Left ventricle myocardium superior (tissue), 1 donor: ENCODE data around the gene XPNPEP1. TPM values are rescaled to one million over a fixed set of nuclear protein-coding genes. Genes with fewer than 3 reads are reported as not detected.

Experiments
- ATAC-seq: fragments of 200-7000 bp; cut with Tn5 transposase; one replicate; pipeline ENCODE4 v1.9.1; 2020; ENCODE audit warnings: mild to moderate bottlenecking, moderate library complexity
- DNase-seq: peaks from one replicate; pipeline ENCODE4 v3.0.0-alpha.2; 2020
- intact Hi-C: fragments of 100-400 bp; cut with micrococcal nuclease; formaldehyde crosslinking; loops from one replicate; pipeline ENCODE4 v1.11.0; 2022
- total RNA-seq: library from RNA; stranded (reverse); fragmentation: NEBNext Ultra II Directional; extraction: Animal tissue kit (Norgen Biotek cat#: 25700); gene quantifications from one replicate; pipeline ENCODE4 v1.2.1, GENCODE V29; 2021
- donor health status: DM: no; HTN: yes; CAD: no; lungs with severe emphysema.

XPNPEP1 gene
- total RNA-seq, 1 donor from 2014 or later = 36.4 TPM

DNA sequence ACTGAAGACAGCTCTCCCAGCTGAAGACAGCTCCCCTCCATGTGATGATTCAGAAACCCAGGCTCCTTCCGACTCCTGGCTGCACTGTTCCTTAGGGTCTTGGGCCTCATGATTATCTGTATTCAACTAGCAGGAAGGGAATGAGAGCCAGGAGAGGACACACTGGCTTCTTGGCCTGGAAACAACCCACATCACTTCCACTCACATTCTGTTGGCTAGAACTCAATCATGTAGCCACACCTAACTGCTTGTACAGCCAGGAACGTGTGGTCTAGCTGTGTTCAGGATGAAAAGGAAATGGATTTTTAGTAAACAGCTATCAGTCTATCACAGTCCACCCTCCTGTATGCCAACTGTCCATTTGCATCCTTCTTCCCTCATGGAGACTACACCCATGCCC, 30.5 kb upstream of the XPNPEP1 start:
- ATAC-seq = peak; percentile 68
- intact Hi-C loops = no loop called here
- DNase-seq = no peak

DNA sequence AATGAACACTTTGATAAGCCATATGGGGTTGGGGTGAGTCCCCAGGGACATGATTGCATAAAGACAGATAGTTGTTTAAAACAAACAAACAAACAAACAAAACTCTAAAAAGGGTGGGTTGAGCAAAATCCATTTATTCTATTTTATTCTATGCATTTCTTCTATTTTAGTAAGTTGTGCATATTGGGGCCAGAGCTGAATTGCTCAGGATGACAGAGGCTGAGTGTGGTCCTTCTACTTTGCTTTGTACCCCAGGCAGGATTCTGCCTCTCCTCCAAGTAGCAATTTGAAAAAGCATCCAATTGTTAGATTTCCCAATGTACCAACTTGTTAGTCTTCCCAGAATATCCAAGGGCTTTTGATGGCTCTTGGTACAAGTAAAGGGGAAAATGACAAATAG, 29.2 kb upstream of the XPNPEP1 start:
- ATAC-seq = no peak
- no peak for DNase-seq
- intact Hi-C loops = no loop called here

DNA sequence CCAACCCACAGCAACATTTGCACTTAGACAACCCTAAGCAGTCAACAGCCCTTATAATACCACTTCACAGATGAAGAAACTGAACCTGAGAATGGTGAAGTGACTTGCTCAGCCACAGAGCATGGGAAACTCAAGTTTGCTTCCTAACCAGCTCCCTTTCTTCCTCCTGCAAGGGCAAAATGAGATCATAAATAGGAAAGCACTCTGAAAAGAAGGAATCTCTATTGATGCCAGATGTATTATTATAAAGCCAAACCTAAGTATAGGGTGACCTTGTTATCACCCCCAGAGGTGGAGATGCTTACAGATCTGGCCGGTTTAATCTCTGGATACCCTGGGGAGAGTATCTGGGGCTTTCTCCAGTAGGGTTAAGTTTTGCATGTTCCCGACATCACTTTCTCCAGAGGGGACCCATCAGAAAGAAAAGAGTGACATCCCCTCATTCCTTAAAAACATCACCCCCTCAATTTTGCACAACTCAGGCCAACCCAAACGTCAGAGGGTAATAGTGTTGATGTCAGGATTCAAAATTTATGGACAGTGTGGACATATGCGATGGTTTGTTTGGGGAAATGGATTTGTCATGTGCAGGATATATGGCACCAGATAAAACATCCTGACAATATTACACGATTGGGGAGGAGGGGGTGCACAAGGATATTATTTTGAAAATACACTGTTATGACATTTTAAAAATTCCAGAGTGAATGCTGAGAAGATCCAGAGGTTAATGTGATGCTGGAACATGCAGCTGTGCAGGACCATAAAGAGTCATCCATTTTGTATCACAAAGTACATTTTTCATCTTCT, 24.0 kb upstream of the XPNPEP1 start:
- DNase-seq = no peak
- intact Hi-C loops = no loop called here

DNA sequence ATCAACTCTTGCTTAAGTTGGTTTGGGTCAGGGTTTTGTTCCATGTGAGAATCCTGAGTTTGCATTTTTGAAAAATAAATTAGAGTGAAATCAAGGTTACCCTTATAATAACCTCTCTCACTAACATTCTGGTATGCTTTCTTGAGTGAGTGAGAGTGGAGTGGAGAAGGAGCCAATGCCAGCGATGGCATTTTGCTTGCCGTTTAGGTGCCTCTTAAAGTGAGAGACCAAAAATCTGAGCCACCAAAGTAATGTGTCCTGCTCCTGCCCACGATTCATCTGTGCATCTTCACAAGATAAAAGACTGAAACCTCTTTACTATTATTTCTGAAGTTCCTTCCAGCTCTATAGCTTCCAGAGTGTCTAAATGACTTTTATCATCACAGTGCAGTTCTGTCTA, 23.4 kb upstream of the XPNPEP1 start:
- intact Hi-C loops = no loop called here
- ATAC-seq = no peak
- no peak for DNase-seq

More for the DNA sequence above, 24.0 kb upstream of the XPNPEP1 start:
- ATAC-seq = no peak

DNA sequence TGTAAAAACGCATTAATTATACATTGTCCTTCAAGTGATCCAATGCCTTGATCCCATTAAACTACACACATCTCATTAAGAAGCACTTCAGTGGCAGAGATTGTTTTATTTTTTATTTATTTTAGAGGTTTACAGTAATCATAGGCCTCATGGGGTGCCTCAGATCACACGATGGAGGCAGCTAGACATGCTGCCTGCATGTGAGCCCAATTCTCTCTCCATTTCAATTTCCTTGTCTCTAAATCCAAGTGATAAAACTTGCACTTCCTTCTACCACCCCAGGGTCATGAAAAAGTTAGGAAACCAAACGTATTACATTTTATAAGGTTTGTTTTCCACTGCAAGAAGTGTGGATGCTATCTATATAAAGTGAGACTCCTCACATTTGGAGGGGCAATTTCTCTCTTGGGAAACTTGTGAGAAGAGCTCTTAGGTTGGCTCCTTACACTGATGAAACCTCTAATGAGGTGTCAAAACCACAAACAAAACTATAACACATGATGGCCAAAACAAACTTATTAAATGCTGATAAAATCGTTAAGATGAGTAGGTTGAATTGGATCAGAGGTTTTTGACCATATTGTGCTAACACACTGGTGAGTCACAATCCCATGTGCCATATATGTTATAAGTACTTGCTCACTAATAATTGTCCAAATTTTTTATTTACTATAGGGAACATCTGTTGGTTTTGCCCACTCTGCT, 22.3 kb upstream of the XPNPEP1 start:
- ATAC-seq (no peak), DNase-seq (no peak)
- intact Hi-C loops = no loop called here

DNA sequence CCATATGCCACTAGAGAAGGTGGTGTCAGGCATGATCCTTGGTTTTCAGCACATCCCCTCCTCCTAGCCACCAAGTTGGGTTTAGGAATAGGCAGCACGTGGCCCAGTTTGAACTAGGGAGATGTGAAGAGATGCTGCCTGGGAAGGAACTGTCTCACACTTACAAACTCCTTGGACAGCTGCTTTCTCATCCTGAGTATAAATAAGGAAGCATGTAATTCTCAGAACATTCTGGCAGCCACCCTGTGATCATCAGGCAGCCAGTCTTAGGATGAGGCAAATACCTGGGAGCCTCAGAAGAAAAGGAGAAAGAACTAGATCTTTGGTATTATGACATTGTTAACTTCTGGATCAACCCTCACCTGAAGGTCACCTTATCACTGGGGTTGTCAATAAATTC, 21.3 kb upstream of the XPNPEP1 start:
- no peak for ATAC-seq
- DNase-seq = no peak
- intact Hi-C loops = no loop called here

DNA sequence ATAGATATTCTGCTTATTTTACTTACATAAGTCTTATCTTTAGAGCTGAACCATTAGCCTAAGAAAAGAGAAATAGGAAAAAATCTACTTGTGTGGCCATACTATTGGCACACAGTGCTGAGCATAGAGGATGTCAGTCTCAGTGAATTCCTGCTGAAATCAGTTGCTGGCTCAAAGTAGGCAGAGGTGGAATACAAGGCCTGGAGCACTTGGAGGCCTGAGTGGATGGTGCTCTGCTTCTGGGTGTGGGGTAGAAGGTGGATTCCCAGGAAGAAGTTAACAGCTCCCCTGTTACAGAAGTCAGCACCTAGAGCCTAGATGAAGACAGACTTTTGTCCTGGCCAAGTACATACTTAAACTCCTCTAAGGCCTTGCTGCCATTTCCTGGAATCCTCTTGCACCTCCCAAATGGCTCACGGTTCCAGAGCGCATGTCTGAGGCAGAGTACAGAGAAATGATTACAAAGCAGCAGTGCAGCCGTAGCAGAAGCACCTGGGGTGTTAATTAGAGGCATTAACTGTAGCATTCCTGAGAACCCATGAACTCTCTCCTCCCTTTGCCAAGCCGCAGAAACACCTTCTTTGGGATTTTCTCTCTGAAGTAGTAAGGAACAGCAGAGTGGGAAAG, 18.0 kb upstream of the XPNPEP1 start:
- intact Hi-C loops = no loop called here
- peak; percentile 42 for ATAC-seq
- no peak for DNase-seq

DNA sequence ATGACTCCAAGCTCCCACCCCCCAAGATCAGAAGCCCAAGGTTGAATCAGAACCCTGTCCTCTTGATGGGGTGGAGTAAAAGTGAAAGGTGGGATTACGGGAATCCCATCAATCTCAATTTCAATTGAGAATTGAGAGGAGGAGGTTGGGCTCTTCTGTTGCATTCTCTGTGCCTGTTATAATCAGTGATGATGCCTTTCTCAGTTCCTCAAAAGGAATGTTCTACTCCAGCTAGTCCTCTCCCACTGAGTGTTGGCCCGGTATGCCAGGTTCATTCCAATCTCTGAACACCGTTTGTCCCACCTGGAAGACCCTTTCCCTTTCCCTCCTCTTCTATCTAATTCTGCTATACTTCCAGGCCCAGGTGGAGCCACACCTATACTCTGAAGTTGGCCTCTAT, 17.2 kb upstream of the XPNPEP1 start:
- no peak for ATAC-seq
- no peak for DNase-seq
- intact Hi-C loops = no loop called here

DNA sequence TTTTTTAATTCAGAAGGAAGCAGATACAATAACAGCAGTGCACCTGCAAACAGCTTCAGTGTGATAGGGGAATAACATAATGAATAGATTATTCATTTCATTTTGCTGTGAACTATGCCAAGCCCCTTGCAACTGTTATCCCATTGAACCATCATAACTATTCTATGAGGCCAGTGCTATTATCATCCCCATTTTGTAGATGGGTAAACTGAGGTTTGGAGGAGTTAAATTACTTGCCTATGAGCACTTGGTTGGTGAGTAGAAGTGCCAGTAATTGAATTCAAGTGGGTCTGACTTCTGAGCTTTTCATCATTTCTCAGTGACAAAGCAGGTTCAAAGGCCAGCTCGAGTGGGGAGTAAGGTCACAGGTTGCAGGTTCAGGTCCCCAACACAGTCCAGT, 16.8 kb upstream of the XPNPEP1 start:
- intact Hi-C loops = no loop called here
- no peak for ATAC-seq
- no peak for DNase-seq

DNA sequence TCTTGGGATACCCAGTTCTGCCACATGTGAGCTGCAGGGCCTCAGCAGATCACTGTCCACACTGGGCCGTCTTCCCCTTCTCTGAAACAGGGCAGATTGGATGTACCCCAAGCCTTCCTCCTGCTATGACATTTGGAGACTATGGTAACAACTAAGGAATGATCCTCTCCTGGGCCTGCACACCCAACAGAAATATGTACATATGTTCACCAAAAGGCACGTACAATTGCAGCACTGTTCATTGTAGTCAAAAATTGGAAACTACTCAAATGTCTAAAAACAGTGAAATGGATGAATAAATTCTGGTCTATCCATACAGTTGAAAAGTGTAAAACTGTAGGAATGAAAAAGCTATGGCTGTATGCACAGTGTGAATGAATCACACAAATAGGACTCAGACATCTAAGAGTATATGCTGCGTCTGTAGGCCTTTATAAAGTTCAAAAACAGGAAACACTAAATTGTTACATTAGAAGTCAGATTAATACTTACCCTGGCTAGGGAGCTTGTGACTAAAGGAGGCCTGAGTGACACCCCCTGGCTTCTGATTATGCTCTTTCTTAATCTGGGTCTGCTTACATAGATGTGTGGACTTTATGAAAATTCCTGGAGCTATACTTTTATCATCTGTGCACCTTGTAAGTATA, 16.1 kb upstream of the XPNPEP1 start:
- DNase-seq (no peak), ATAC-seq (no peak)
- intact Hi-C loops = no loop called here

DNA sequence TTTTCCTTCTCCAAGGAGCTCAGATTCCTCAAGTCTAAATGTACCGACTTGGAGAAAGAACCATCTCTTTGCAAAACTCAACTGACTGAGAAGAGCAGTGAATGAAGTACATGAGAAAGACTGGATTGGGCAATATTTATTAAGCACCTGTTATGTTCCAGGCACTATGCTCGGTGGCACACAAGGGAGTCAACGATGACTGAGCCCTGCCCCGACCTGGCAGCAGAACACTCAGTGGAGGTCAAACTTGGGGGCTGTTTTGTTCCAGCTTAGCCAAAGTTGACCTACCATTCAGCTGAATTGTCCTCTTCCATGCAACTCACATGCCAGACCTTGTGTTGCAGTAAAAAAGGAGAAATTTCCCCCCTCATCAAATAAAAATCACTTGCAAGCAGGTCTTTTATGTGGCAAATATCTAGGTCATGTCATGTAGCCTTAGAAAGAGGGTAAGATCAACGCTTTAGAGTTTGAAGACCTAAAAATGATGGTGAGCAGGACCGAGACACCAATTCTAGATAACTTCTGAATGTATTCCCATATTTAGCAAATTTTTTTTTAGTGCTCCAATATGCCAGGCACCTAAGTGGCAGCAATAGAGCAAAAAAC, 14.3 kb upstream of the XPNPEP1 start:
- DNase-seq (no peak), ATAC-seq (no peak)
- intact Hi-C loops = no loop called here

DNA sequence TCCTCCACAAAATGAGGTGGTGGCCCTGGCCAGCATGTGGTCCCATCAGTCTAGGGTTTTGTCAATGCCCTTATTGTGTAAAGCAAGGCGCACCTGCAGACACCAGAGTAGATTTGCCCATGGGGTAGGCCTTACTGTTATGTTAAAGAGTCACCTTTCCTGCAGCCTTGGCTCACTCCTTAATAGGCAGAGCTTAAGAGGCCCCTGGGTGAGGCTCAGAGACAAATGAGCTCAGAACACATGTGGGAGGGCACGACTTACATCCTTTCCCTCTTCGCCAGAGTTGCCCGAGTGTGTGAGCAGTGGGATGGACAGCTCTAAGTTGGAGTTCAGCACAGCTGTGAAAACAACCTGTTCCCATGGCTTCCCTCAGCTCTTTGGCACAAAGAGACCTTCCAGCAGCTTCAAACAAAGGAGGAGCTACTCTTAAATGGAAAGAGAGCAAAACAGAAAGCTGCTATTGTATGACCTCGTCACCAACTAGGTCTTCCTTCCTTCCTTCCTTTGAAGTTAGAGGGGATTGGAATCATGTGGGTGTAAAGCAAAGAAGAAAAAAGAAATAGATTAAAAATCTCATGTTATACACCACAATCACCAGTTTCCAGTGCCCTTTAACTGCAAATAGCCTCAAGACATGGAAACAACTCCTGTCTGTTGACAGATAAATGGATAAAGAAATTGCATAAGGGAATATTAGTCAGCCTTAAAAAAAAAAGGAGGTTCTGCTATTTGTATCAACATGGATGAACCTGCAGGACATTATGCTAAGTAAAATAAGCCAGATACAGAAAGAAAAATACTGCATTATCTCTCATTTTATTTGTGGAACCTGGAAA, 11.9 kb upstream of the XPNPEP1 start:
- ATAC-seq (peak; percentile 88), DNase-seq (no peak)
- intact Hi-C loops = no loop called here

DNA sequence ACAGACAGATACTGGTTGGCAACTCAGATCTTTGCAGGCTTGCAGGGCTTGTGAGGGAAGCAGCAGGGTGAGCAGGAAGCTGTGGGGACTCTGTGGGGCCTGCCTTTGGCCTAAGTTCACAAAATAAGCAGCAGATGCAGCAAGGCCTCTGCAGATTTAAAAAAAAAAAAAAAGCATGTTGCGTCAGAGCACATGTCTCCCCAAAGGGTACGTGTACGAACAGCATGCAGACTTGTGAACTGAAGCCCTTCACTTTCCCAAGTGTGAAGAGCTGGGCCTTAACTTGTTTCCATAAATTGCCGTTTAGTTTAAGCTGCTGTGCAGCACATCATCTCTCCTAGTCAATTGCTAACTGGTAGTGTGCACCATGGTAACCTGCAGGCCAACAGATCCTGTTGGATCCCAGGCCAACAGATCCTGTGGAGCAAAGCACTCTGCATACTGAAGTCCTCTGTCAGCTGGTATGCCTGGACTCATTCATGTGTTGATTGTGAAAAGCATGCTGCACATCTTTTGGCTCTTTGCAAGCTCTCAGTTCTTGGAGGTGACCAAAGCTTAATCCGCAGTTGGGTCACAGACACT, 10.8 kb upstream of the XPNPEP1 start:
- ATAC-seq (peak; percentile 70), DNase-seq (no peak)
- intact Hi-C loops = no loop called here

DNA sequence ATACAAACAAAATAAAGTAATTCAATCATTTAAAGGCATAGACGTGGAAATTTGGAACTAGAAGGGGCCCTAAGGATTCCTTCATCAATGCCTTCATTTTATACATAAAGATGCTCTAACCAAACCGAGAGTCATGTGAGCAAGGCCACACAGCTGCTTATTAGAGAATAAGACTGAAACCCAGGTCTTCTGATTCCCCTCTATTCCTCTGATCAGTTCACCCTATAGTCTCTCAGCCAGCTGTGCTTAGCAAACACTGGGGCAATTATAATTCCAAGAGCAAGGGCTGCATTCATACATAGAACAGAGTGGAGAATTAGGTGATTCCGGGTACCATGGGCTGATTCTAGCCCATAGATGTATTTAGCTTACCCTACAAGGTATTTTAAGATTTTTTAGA, 9.7 kb upstream of the XPNPEP1 start:
- DNase-seq = no peak
- no peak for ATAC-seq
- intact Hi-C loops = no loop called here

DNA sequence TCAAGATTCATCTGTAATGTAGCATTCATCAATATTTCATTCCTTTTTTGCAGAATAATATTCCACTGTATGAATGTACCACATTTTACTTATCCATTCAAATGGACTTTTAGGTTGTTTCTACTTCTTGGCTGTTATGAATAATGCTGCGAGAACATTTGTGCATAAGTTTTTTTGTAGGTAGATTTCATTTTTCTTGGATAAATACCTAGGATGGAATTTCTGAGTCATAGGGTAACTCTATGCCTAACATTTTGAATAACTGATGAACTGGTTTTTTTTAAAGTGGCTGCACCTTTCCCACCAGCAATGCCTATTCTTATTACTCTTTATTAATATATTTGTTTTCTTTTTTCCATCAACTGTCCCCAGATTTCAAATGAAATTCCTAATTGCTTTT, 9.1 kb upstream of the XPNPEP1 start:
- ATAC-seq = no peak
- DNase-seq = no peak
- intact Hi-C loops = no loop called here

DNA sequence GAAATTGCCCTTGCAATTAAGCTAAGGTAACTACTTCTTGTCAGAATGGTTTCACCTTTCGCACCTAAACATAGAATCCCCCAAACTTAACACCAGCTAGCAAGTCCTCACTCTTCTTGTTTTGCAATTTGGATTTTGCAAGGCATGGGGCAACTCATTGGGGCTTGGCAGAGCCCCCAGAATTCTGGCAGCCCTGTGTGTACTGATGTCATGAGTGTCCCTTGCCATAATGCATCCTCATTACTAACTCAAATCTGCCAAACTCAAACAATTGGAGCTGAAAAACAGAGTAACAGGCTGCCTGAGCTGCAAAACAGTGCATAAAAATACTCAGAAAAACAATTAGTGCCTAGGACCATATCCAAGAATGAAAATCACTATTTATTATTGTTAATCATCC, 7.9 kb upstream of the XPNPEP1 start:
- no peak for DNase-seq
- no peak for ATAC-seq

DNA sequence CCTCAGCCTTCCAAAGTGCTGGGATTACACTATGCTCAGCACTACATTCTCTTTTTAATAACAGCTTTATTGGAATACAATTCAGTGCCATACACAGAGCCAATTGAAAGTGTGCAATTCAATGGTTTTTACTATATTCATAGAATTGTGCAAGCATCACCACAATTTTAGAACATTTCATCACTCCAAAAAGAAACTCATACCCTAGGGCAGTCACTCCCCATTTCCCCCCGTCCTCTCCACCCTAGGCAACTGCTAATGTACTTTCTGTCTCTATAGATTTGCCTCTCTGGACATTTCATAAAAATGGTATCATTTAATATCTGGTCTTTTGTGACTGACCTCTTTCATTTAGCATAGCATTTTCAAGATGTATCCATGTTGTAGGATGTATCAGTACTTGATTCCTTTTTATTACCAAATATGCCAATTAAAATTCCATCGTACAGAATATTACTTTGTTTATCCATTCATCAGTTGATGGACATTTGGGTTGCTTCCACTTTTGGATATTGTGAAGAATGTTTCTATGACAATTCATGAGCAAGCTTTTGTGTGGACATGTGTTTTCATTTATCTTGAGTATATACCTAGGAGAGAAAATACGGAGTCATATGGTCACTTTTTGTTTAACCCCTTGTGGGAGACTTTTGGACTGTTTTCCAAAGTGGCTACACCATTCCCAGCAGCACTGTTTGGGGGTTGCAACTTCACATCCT, 6.3 kb upstream of the XPNPEP1 start:
- intact Hi-C loops = no loop called here
- DNase-seq (no peak), ATAC-seq (no peak)

More for the DNA sequence above, 7.9 kb upstream of the XPNPEP1 start:
- intact Hi-C loops = no loop called here

DNA sequence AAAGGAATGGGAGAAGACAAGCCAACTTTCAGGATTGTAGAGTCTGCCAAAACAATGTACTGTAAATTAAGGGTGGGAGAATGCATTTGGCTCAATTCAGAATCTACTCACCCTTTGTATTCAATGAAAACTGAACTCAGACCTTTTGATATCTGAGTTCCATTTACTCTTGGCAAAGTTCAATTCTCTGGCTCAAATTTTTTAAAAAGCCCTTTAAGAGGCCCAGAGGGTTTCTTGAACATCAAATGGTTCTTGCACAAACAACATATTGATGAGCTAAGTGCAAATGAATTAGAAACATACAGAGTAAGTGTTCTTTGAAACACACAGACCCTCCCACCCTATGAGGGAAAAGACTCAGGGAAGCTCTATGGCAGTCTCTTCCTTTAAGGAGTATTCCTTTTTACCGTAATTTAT, 5.2 kb upstream of the XPNPEP1 start:
- no peak for DNase-seq
- ATAC-seq = peak; percentile 11
- intact Hi-C loops = no loop called here
